A204.1 (cell line): ENCODE data around the gene MAGI2.
"Not testable (repeated sequence)": the region's sequence is repeated elsewhere in the genome, so short reads cannot be mapped to it uniquely, and the experiment has no call there.

Experiments used
- FAIRE-seq: peaks from 2 replicates; lab custom pipeline; 2012; peaks lifted over from hg19 to GRCh38; lab: Jason Lieb, UNC

Gene MAGI2

GRCh38 chr7:79451580-79451979, 1.9 kb downstream of the MAGI2 start:
- FAIRE-seq: no peak

DNA sequence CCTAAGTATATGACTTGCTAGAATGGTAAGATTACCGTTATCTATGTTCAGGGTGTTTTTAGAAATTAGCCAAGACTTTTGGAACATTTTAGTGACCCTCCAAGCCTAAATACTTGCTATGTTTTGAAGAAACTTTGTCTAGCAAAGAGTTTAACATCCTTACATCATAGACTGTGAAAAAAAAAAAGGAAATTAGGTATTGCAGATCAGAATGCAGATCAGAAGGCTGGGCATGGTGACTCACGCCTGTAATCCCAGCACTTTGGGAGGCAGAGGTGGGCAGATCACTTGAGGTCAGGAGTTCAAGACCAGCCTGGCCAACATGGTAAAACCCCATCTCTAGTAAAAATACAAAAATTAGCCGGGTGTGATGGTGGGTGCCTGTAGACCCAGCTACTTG, 10.7 kb downstream of the MAGI2 start:
- FAIRE-seq: not testable (repeated sequence)

GRCh38 chr7:79436378-79436777, 17.1 kb downstream of the MAGI2 start:
- FAIRE-seq: no peak

- no peak for FAIRE-seq
Observed at GRCh38 chr7:79434867-79435266, 18.6 kb downstream of the MAGI2 start.

DNA sequence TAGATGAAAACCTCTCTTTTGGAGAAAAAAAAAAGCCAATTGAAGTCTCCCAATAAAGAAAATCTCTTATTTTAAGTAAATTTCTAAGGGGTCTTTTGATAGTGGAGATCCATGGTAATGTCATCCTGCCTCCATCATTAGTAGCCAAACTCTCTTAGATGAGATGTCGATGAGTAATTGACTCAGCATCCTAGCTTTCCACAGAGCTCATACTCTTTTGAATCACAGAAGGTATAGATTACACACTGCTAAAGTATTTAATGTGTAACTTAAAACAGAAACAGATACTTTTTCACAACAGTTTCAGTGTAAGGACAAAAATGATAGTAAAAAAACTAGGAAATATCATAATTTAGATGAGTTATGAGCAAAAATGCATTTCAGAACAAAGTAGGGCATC, 19.4 kb downstream of the MAGI2 start:
- no peak for FAIRE-seq

DNA sequence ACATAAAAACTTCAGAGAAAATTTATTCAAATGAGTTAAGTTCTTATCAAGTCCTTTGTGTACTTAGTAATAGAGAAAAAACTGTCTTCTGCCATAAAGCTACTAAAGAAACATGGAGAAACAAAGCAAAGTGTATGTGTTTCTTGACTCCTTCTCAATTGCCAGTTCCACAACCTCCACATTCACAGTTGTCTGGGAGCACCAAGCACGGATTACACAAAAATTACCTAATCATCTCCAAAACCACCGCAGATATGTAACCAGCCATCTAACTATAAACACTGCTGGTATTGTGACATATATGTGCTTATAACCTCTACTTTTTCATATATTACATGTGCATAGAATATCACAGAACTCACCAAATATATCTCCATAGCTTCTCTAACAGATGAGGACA, 23.1 kb downstream of the MAGI2 start:
- FAIRE-seq: no peak

DNA sequence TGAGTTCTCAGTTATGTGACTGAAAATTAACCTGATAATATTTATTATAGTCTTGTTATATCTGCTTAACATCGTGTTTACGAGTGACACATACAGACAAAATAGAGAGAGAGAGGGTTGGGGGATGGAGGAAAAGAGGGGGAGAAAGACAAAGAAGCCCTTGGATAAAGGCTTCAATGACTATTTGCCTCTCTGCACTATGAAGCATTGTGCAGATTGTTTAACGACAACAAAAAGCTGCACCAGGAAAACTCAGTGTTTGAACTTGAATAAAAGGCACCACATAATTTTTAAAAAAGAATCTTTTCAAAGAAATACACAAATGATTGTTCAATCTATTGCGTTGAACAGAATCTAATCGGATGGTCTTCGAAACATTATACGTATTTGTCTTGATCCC, 27.8 kb downstream of the MAGI2 start:
- no peak for FAIRE-seq

- FAIRE-seq: no peak
Observed at GRCh38 chr7:79421751-79422150, 31.7 kb downstream of the MAGI2 start.

DNA sequence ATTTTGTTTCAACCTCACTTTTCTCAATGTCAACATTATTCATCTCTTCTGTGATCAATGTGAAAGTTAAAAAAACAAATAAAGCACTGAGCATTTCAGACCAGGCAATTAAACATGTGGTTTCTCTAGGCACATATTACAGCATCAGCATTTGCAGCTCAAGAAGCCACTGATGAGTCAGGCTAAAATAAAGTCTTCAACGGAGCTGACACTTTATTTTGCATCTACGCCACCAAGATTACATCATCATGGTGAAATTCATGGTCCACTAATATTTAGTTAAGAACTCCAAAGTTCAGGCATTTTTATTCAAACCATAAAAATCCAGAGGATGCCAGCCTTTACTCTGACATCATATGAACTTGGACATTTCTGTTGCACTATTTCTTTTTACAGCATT, 33.0 kb downstream of the MAGI2 start:
- FAIRE-seq: no peak

- no peak for FAIRE-seq
Observed at GRCh38 chr7:79414910-79415309, 38.6 kb downstream of the MAGI2 start.

DNA sequence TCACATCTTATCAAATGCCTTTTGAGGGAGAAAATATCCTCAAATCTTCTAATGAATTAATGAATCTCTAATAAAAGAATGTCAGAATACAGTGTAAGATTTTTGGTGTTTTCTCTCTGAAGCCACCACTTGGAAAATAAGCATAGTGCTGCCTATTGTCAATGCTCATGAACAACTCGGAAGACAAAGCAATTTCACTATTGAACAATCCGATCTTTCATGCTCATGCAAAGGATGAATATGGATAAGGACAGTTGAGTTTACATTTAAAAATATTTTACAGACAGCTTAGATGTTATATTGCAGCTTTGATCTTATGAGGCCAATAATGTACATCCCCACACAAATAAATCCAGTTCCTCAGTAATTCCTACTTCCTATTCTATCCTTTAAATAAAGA, 40.6 kb downstream of the MAGI2 start:
- no peak for FAIRE-seq

GRCh38 chr7:79412438-79412837, 41.0 kb downstream of the MAGI2 start:
- no peak for FAIRE-seq

- no peak for FAIRE-seq
Observed at GRCh38 chr7:79410345-79410744, 43.1 kb downstream of the MAGI2 start.

GRCh38 chr7:79407351-79407750, 46.1 kb downstream of the MAGI2 start:
- no peak for FAIRE-seq

- FAIRE-seq: no peak
Observed at GRCh38 chr7:79406371-79406770, 47.1 kb downstream of the MAGI2 start.

GRCh38 chr7:79405368-79405767, 48.1 kb downstream of the MAGI2 start:
- FAIRE-seq: no peak

- no peak for FAIRE-seq
Observed at GRCh38 chr7:79403879-79404278, 49.6 kb downstream of the MAGI2 start.

DNA sequence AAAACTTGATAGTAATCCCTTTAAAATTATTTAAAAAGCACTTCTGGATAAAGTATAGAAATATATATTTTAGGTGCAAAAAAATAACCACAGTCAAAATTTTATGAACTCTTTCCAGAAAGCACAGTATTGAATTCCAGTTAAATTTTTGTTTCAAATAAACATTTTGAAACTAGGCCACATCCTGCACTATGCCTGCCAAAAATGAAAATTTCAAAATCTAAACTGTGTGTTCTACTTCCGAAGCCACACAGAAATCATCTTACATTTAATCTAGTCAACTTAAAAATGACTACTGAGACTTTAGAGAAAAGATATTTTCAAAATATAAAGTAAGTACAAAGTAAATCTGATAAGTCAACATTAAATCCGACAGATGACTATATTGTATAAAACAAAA, 50.0 kb downstream of the MAGI2 start:
- FAIRE-seq: no peak

- FAIRE-seq: no peak
Observed at GRCh38 chr7:79401254-79401653, 52.2 kb downstream of the MAGI2 start.

GRCh38 chr7:79400222-79400621, 53.2 kb downstream of the MAGI2 start:
- FAIRE-seq: no peak

DNA sequence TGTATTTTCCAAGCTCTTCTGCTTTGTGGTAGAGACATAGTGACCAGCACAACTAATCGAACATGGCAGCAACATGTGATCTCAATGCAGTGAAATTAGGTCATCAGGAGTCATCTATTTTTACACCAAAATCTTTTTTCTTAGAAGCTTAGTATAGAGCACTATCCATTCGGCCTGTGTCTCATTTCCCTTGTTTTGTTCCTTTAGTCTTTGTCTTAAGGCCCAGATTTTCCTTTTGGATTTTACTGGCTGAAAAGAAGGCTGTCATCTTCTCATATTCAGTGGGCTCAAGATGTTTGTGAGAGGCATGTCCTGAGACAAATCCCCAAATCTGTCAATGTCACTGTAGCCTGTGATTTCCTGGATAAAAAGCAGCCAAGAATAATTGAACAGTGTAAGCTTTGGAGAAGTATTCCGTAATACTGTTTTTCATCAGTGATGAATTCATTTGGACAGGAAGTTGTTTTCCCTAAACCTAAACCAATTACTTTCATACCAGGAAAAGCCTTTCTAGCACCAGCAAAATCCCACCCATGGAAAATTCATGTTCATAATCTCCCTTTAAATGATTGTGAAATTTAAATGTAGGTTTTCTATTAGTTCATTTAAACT, 55.2 kb downstream of the MAGI2 start:
- no peak for FAIRE-seq

DNA sequence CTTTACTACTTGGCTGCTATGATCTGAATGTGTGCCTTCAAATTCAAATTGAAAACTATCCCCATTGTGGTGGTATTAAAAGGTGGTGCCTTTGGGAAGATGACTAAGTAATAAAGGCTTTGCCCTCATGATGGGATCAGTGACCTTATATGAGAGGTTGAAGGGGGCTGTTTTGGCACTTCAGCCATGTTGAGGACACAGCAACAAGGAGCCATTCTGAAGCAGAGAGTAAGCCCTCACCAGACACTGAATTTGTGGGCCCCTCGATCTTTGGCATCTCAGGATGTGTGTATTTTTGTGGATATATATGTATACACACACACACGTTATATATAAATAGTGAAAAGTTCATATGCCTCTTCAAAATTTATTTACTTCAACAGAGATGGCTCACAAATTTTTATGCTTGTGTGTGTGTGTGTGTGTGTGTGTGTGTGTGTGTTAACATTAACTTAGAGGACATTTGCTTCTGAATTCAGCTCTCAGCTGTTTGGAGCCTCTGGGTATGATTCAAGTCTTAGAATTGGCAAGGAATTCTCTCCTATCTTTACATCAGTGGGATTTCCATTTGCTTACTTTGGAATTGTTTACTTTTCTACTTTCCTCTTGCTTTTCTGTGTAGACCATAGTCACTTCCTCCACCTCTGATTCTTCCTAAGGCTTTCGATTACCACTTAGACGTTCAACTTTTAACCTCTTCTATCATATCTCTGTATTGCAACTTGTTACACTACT, 66.6 kb downstream of the MAGI2 start:
- no peak for FAIRE-seq

DNA sequence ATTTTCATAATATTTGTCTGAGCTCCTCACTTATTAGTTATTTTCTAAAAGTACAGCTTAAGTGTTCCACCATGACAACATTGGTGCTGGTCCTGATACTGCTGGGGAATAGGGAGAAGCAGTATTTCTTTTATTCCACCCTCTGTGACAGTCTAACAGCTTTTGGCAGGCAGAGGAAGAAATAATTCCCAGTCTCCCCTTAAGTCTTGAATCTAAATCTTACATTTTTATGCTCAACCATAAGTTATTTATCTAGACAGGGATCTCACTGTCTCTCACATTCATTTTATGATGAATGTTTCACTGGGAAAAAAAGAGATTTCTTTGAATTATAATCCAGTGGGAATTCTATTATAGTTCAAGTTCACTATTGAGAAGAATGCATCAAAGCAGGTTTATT, 71.5 kb downstream of the MAGI2 start:
- FAIRE-seq: no peak

DNA sequence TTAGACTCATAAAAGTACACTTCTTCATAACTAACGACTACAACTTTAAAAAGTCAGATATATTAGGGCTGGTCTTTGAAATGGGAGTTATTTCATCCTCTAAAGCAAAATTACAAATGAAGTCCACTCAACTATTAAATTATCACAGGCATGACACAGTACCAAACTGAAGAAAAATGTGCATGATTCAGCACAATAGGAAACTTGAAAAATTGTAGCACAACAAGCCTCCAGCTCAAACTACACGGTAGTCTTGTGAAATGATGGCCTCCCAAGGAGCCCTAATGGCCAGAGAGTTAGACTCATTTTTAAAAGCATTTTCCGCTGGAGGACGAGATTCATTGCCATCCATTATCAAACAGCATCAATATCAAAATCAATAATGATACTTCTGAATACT, 76.4 kb downstream of the MAGI2 start:
- FAIRE-seq: no peak
